ENCODE results near the gene OXGR1. TPM values are rescaled to one million over a fixed set of nuclear protein-coding genes. Genes with fewer than 3 reads are reported as not detected.

Gene OXGR1
- total RNA-seq, 1 donor from 2014 or later: 0.88 TPM

DNA sequence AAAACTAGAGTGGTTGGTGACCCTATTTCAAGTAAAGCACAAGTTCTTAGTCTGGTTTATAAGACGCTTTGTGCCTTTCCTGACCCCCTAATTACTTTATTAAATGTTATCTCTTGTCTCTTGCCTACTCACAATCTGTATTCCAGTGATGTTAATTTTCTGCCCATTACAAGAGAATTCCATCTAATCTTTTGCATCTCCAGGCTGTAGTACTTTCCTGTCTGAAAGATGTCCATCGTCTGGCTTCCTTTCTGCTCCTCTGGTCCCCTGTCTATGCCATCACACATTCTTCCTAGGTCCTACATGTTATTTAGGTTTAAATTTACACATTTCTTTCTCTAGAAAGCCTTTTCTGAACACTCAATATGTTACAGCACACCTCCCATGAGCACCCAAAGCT is 25.9 kb upstream of the OXGR1 start:
- no peak overlapping the region for H3K27ac Mint-ChIP-seq
- Histone ChIP-seq H3K9ac (no peak overlapping the region), H3K4me3 (no peak overlapping the region), H3K36me3 (no peaks in the 10 kb centered on the region), H3K27me3 (peaks cover 25% of the 10 kb centered on the region), H3F3A (ENCODE audit: low read depth) (no peaks in the 10 kb centered on the region), H3K27ac (no peak overlapping the region), H3K4me1 (no peaks in the 10 kb centered on the region), H2AFZ (replicated peaks) (no peak overlapping the region), H4K20me1 (ENCODE audit: low read depth) (no peaks in the 10 kb centered on the region), H3K4me2 (no peak overlapping the region), H3K9me3 (ENCODE audit: low read depth) (no peaks in the 10 kb centered on the region), H3K79me2 (ENCODE audit: low read depth) (no peaks in the 10 kb centered on the region)
- DNase-seq (ENCODE audit: low spot score): no peak
- H3K9me3 Mint-ChIP-seq: peaks cover 5% of the 10 kb centered on the region
- TF ChIP-seq EZH2 (IDR thresholded peaks at IDR 0.05) (no peak), EZH2phosphoT487 (IDR thresholded peaks at IDR 0.05) (no peak)
- TF ChIP-seq, protein P1, sequence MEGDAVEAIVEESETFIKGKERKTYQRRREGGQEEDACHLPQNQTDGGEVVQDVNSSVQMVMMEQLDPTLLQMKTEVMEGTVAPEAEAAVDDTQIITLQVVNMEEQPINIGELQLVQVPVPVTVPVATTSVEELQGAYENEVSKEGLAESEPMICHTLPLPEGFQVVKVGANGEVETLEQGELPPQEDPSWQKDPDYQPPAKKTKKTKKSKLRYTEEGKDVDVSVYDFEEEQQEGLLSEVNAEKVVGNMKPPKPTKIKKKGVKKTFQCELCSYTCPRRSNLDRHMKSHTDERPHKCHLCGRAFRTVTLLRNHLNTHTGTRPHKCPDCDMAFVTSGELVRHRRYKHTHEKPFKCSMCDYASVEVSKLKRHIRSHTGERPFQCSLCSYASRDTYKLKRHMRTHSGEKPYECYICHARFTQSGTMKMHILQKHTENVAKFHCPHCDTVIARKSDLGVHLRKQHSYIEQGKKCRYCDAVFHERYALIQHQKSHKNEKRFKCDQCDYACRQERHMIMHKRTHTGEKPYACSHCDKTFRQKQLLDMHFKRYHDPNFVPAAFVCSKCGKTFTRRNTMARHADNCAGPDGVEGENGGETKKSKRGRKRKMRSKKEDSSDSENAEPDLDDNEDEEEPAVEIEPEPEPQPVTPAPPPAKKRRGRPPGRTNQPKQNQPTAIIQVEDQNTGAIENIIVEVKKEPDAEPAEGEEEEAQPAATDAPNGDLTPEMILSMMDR (IDR thresholded peaks at IDR 0.05): no peak
- no peaks in the 10 kb centered on the region for H3K4me1 Mint-ChIP-seq
- H3K4me3 Mint-ChIP-seq: no peak overlapping the region
- no peaks in the 10 kb centered on the region for H3K36me3 Mint-ChIP-seq
- H3K27me3 Mint-ChIP-seq (ENCODE audit: insufficient read depth, low read depth): no peaks in the 10 kb centered on the region

DNA sequence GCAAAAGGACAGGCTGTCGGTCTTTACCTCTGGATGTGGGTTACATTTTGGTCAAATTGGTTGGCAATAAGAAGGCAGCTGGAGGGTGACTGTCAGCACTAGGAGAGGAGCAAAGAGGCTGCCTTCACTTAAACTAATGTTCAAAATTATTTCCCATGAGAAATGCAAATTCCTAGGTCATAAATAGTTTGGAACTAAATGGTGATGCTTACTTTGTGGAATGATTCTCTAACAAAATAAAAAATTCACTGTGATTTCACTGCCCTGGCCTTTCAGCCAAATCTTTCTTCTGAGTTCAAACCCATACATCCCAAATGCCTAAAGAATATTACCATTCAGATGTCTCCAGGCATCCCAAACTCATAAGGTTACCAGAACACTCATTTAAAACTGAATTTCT is 25.0 kb upstream of the OXGR1 start:
- Mint-ChIP-seq H3K27ac (no peak overlapping the region), H3K4me1 (no peaks in the 10 kb centered on the region), H3K9me3 (no peaks in the 10 kb centered on the region), H3K36me3 (no peaks in the 10 kb centered on the region), H3K27me3 (ENCODE audit: insufficient read depth, low read depth) (no peaks in the 10 kb centered on the region), H3K4me3 (no peak overlapping the region)
- no peak for TF ChIP-seq EZH2 (IDR thresholded peaks at IDR 0.05)
- TF ChIP-seq, protein P1 (IDR thresholded peaks at IDR 0.05): no peak
- no peak for TF ChIP-seq EZH2phosphoT487 (IDR thresholded peaks at IDR 0.05)
- Histone ChIP-seq H3K4me3 (no peak overlapping the region), H3K27ac (no peak overlapping the region), H3K4me1 (no peaks in the 10 kb centered on the region), H3K36me3 (no peaks in the 10 kb centered on the region), H4K20me1 (ENCODE audit: low read depth) (no peaks in the 10 kb centered on the region), H3K27me3 (peaks cover 25% of the 10 kb centered on the region), H3K9me3 (ENCODE audit: low read depth) (no peaks in the 10 kb centered on the region), H3K4me2 (no peak overlapping the region), H3K79me2 (ENCODE audit: low read depth) (no peaks in the 10 kb centered on the region), H3F3A (ENCODE audit: low read depth) (no peaks in the 10 kb centered on the region), H2AFZ (replicated peaks) (no peak overlapping the region), H3K9ac (no peak overlapping the region)
- no peak for DNase-seq (ENCODE audit: low spot score)

DNA sequence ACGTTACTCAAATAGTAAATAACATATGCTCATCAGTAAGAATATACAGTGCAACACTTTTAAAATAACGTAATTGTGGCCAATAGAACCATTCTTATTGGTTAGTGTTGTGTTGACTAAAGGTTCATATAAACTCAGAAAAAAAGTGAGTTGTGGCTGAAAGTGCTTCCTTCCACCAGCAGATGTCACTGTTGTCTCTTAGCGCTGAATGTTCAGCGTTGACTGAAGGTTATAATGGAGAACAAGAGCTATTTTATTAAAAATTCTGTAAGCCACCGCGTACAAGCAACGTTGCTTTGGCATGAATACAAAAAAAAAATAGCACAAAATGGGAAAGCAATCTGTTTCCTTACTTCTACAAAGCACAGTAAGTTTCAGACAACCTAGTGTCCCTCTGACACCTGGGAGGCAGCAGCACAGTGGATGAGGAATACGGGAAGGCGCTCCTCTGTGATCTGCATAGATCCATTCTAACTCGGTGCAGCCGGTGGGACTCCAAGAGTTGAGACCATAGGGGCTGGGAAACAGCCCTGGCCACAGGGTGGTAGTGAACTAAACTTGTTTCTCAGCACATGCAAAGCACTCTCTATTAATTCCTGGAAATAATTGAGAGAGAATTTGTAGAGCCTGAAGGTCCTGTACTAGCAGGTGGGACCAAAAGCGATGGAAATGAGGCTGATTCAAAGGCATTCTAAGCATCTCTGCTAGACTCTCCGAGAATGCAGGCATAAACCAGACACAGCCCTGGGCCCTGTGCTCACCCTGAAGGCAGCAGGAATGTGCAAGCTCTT is 23.9 kb upstream of the OXGR1 start:
- Mint-ChIP-seq H3K36me3 (no peaks in the 10 kb centered on the region), H3K27ac (no peak overlapping the region), H3K4me3 (peak overlapping the region; percentile 14), H3K27me3 (ENCODE audit: insufficient read depth, low read depth) (no peaks in the 10 kb centered on the region), H3K9me3 (no peaks in the 10 kb centered on the region), H3K4me1 (no peaks in the 10 kb centered on the region)
- Histone ChIP-seq H2AFZ (replicated peaks) (peak overlapping the region; percentile 82), H3K4me2 (peak overlapping the region; percentile 75), H3K27ac (no peak overlapping the region), H3K4me1 (no peaks in the 10 kb centered on the region), H3K9me3 (ENCODE audit: low read depth) (no peaks in the 10 kb centered on the region), H3K9ac (no peak overlapping the region), H3K79me2 (ENCODE audit: low read depth) (no peaks in the 10 kb centered on the region), H3K4me3 (peak overlapping the region; percentile 38), H3K27me3 (peaks cover 25% of the 10 kb centered on the region), H3K36me3 (no peaks in the 10 kb centered on the region), H3F3A (ENCODE audit: low read depth) (no peaks in the 10 kb centered on the region), H4K20me1 (ENCODE audit: low read depth) (no peaks in the 10 kb centered on the region)
- peak; percentile 67 for DNase-seq (ENCODE audit: low spot score)
- TF ChIP-seq EZH2phosphoT487 (IDR thresholded peaks at IDR 0.05): no peak
- TF ChIP-seq, protein P1 (IDR thresholded peaks at IDR 0.05): peak; percentile 98
